LNCAP (cell line): ENCODE results near the gene GCDH.

Experiments
- CTCF ChIP-seq: fragments of 450-650 bp; IDR thresholded peaks from 2 replicates; pipeline ENCODE4 v1.5.1; 2017; ENCODE audit warnings: mild to moderate bottlenecking

The GCDH gene

GRCh38 chr19:12899891-12900518 is 9.0 kb downstream of the GCDH start:
- TF ChIP-seq CTCF = no peak

GRCh38 chr19:12907166-12907565 is 16.2 kb downstream of the GCDH start:
- no peak for TF ChIP-seq CTCF

GRCh38 chr19:12912571-12912970 is 21.6 kb downstream of the GCDH start:
- TF ChIP-seq CTCF = no peak

GRCh38 chr19:12913011-12913561 is 22.1 kb downstream of the GCDH start:
- no peak for TF ChIP-seq CTCF

GRCh38 chr19:12913851-12914690 is 23.1 kb downstream of the GCDH start:
- no peak for TF ChIP-seq CTCF

- no peak for TF ChIP-seq CTCF
Observed at GRCh38 chr19:12918253-12918652, 27.3 kb downstream of the GCDH start.

GRCh38 chr19:12921047-12921446 is 30.1 kb downstream of the GCDH start:
- TF ChIP-seq CTCF = no peak
